HFFc6 (cell line): Measurements from ENCODE around the gene AZU1. TPM values are rescaled to one million over a fixed set of nuclear protein-coding genes. Genes with fewer than 3 reads are reported as not detected.
A peak's percentile ranks its signal among the peaks of the same experiment; 100 is the strongest.
"Not testable (repeated sequence)": the region's sequence is repeated elsewhere in the genome, so short reads cannot be mapped to it uniquely, and the experiment has no call there.

ENCODE experiments used
- DNase-seq: peaks from one replicate; pipeline ENCODE4 v3.0.0-alpha.2; 2018
- H3K27ac Mint-ChIP-seq: 2 replicates; pipeline ENCODE4 v1.8.0; 2020; ENCODE audit warnings: mild to moderate bottlenecking, mixed read lengths
- H3K27me3 Mint-ChIP-seq: 2 replicates; pipeline ENCODE4 v1.8.0; 2021; ENCODE audit warnings: mild to moderate bottlenecking, moderate library complexity, mixed read lengths; ENCODE audit not compliant: insufficient read depth
- H3K36me3 Mint-ChIP-seq: 2 replicates; pipeline ENCODE4 v1.8.0; 2021; ENCODE audit warnings: low read depth, mixed read lengths
- H3K4me1 Mint-ChIP-seq: 2 replicates; pipeline ENCODE4 v1.8.0; 2020; ENCODE audit warnings: low read depth, mixed read lengths
- H3K4me3 Mint-ChIP-seq: 2 replicates; pipeline ENCODE4 v1.8.0; 2020; ENCODE audit warnings: mild to moderate bottlenecking, moderate library complexity, mixed read lengths
- H3K9me3 Mint-ChIP-seq: 2 replicates; pipeline ENCODE4 v1.8.0; 2020; ENCODE audit warnings: mild to moderate bottlenecking, mixed read lengths
- CTCF ChIP-seq: fragments of 200-600 bp; sonication (generic); IDR thresholded peaks from 2 replicates; pipeline ENCODE4 v1.5.0; 2021; ENCODE audit warnings: antibody characterized with exemption, mild to moderate bottlenecking
- total RNA-seq, 6 experiments: library from RNA; stranded (reverse); fragmentation: NEBNext Ultra II Directional; extraction: Animal tissue kit (Norgen Biotek cat#: 25700); gene quantifications; 2 replicates in 1 of 6; 3 replicates in 5 of 6; pipeline ENCODE4 v1.2.3, GENCODE V29; 2021

The AZU1 gene
- total RNA-seq, 6 experiments from 2014 or later: not detected

- Mint-ChIP-seq H3K4me1 (no peaks in the 10 kb centered on the region), H3K4me3 (no peak overlapping the region), H3K9me3 (peaks cover 4% of the 10 kb centered on the region; the same call in 1 of the 2 replicates), H3K27me3 (peaks cover 24% of the 10 kb centered on the region), H3K27ac (no peak overlapping the region), H3K36me3 (peaks cover 5% of the 10 kb centered on the region; the same call in 1 of the 2 replicates)
- TF ChIP-seq CTCF: no peak
- DNase-seq: no peak
These were observed 16.9 kb downstream of the AZU1 start for GRCh38 chr19:844546-844971.

- H3K27me3 Mint-ChIP-seq: peaks cover 24% of the 10 kb centered on the region
- no peak for DNase-seq
These were observed 18.3 kb downstream of the AZU1 start for GRCh38 chr19:845707-846521.

GRCh38 chr19:848386-848921 lies 20.8 kb downstream of the AZU1 start:
- no peaks in the 10 kb centered on the region for H3K36me3 Mint-ChIP-seq
- H3K9me3 Mint-ChIP-seq: no peaks in the 10 kb centered on the region
- peaks cover 20% of the 10 kb centered on the region for H3K27me3 Mint-ChIP-seq
- H3K4me3 Mint-ChIP-seq: no peak overlapping the region
- no peak overlapping the region for H3K27ac Mint-ChIP-seq
- no peak for DNase-seq
- no peaks in the 10 kb centered on the region for H3K4me1 Mint-ChIP-seq
- no peak for TF ChIP-seq CTCF

More at GRCh38 chr19:845707-846521, 18.3 kb downstream of the AZU1 start:
- Mint-ChIP-seq H3K4me3 (no peak overlapping the region), H3K36me3 (peaks cover 5% of the 10 kb centered on the region; the same call in 1 of the 2 replicates), H3K4me1 (no peaks in the 10 kb centered on the region), H3K9me3 (peaks cover 4% of the 10 kb centered on the region; the same call in 1 of the 2 replicates), H3K27ac (no peak overlapping the region)
- TF ChIP-seq CTCF: no peak

- peaks cover 20% of the 10 kb centered on the region for H3K27me3 Mint-ChIP-seq
- H3K4me3 Mint-ChIP-seq, H3K36me3 Mint-ChIP-seq, H3K9me3 Mint-ChIP-seq, H3K27ac Mint-ChIP-seq, H3K4me1 Mint-ChIP-seq, DNase-seq: not testable (repeated sequence)
These were observed 21.6 kb downstream of the AZU1 start for GRCh38 chr19:849195-849594.

- no peaks in the 10 kb centered on the region for H3K9me3 Mint-ChIP-seq
- no peaks in the 10 kb centered on the region for H3K4me1 Mint-ChIP-seq
- H3K36me3 Mint-ChIP-seq: no peaks in the 10 kb centered on the region
- peak; percentile 68 for DNase-seq
- peaks cover 12% of the 10 kb centered on the region for H3K27me3 Mint-ChIP-seq
- no peak overlapping the region for H3K4me3 Mint-ChIP-seq
- TF ChIP-seq CTCF: no peak
- H3K27ac Mint-ChIP-seq: peak overlapping the region; percentile 54
These were observed 22.8 kb downstream of the AZU1 start for GRCh38 chr19:850221-850978.
